Smooth muscle cell of the brain vasculature (primary cell): Measurements from ENCODE around the gene PDHX.
"Not testable (repeated sequence)": the region's sequence is repeated elsewhere in the genome, so short reads cannot be mapped to it uniquely, and the experiment has no call there.

Experiments used
- DNase-seq: peaks from one replicate; pipeline ENCODE4 v3.0.0-alpha.2; 2012; ENCODE audit warnings: low read depth, low spot score

Gene PDHX

DNA sequence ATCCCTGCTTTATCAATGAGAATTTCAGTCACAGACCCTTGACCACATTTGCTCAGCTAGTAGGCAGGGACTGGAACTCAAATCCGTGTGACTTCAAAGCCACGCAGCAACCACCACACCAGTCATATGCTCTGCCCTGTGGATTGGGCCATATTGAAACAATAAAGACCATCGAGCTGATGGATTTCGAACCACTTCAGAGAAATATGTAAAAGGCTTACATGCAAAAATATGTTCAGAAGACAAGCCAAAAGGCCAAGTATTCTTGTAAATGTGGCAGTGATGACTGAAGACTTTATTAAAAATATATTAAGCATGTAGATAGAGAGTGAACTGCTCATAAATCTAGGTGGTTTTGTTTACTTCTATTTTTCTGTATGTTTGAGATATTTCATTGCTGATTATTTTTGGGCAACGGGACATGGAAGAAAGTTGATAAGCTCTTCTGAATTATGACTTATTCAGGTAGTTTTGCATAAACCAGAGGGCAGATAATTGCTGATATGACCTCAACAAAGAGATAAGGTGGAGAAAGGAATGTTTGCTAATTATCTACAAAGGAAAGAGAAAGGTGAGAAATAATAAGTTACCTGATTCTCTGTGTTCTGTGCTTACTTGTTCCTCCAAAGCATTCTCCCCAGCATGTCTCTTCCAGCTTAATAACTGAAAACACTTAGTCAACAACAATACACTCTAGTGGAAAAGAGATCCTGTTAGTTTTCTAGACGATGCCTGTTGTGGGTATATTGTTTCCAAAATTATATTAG lies 99.4 kb downstream of the PDHX start:
- DNase-seq: no peak

DNA sequence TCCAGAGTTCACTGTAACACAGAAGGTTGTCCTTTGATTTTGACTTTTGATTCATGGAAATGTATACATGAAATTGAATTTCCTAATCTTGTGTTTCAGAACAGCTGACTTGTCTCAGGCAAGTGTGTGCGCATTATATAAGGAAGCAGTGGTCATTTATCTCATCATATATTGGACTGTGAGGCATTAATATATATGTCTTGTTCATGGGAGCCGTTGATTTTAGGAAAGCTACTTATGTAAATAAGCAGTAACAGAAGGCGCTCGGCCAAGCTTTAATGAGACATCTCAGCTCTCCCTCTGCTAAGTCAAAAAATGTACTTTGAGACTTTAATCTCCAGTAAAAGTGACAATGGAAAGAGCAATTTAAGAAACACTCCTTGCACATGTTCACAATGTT lies 100.5 kb downstream of the PDHX start:
- no peak for DNase-seq

DNA sequence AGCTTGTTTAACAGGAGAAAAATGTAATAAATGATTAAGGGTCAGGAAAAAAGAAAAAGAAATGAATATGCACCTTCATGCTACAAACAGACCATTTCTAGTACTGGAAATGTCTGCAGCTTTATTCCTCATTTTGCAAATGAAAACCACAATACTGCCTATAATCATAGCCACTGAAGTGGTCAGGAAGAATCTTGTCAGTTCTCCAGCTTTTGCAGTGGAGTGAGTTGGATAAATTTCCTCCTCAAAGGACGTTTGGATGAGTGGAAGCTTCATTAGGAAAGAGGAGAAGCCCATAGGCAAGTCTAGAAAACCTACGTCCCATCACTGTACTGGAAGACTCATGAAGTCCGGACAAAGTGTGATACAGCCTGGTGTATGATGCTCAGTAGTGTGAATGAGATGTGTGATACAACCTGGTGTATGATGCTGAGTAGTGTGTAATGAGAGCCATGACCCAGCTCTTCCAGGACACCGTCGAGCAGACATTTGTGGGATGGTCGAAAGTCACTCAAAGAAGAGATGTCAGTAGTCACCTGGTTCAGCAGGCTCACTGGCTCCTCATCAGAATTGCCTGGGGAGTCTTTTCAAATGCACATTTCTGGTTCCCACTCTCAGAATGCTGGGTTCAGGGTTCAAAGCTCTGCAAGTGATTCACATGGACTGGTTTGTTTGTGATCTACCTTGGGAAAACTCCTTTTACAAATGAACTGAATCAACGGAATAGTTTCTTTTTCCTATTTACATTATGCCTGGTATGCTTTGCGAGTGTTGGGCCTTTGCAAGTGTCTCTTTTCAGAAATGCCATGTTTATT lies 101.3 kb downstream of the PDHX start:
- no peak for DNase-seq

DNA sequence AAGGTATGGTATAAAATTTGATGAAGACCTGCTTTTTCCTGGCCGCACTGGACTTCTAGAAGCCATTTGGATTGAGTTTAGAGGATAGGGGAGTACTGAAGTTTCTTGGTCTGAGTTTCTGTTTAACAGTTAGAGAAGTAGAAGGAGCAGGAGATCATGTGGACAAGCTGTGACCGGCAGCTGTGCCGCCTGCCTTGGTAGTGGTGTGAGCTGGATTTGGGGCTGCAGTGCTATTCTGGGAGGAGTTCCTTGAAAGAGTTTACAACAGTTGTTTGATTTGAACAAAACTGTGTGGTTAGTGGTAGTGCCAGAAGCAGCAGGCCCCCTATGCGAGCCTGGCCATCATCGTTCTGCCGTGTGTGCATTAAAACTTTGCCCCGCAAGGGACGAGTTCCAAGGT lies 105.2 kb downstream of the PDHX start:
- DNase-seq: no peak

DNA sequence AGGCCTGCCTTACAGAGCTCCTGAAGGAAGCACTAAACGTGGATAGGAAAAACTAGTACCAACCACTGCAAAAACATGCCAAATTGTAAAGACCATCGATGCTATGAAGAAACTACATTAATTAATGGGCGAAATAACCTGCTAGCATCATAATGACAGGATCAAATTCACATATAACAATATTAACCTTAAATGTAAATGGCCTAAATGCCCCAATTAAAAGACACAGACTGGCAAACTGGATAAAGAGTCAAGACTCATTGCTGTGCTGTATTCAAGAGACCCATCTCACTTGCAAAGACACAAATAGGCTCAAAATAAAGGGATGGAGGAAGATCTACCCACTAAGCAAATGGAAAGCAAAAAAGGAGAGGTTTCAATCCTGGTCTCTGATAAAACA lies 107.5 kb downstream of the PDHX start:
- DNase-seq: not testable (repeated sequence)

DNA sequence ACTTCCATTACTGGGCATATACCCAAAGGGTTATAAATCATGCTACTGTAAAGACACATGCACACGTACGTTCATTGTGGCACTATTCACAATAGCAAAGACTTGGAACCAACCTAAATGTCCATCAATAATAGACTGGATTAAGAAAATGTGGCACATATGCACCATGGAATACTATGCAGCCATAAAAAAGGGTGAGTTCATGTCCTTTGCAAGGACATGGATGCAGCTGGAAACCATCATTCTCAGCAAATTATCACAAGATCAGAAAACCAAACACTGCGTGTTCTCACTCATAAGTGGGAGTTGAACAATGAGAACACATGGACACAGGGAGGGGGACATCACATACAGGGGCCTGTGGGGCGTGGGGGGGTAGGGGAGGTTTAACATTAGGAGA lies 111.6 kb downstream of the PDHX start:
- DNase-seq: not testable (repeated sequence)

DNA sequence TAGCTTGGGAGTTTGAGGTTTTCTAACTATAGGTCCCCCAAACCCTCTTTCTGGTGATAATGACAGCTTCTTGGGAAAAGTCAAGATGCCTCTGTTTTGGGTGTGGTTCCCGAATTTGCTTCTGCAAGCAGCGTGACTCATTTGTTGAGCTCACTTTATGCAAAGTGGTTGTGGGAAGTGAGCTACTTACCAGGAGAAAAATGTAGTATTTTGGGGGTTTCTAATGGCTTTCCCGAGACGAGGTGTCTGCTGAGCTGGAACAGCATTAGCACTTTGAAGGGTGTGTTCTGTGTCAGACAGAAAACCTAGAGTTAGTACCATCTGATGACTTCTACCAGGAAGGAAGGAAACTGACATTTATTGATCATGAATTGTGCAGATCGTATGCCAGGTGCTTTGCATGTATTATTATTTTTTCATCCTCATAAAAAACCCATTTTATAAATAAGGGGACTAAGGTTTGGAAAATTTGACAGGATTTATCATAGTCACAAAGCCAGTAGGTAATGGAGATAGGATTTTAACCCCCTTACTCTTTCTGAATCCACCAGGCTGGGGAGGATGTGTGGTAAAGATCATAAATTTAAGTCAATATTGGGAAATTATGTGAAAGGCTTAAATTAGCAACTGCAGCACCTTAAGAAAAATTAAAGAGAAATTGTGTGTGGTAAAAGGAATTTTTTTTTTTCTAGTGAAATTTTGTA lies 113.7 kb downstream of the PDHX start:
- no peak for DNase-seq

DNA sequence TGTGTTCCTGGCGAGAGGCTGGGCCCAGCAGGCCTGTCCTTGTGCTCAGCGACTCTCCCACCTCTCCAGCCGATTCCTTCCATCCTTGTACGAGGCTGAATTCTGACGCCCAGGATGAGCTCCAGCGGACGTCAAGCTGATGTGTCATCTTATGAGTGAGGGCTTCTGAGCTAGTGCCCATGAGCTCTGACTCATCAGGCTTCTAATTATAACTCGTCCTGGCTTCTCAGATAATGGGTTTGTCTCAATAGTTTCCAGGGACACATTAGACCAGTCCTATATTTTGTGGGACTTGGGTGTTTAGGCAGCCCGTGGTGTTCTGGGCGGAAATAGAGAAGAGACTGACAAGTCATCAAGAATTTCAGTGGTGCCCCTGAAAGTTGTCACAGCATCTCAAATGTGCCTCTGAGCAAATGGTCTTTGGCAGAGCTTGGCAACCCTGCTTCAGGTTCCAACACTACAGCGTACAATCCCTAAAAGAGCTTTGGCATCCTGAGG lies 114.3 kb downstream of the PDHX start:
- DNase-seq: peak; percentile 72

DNA sequence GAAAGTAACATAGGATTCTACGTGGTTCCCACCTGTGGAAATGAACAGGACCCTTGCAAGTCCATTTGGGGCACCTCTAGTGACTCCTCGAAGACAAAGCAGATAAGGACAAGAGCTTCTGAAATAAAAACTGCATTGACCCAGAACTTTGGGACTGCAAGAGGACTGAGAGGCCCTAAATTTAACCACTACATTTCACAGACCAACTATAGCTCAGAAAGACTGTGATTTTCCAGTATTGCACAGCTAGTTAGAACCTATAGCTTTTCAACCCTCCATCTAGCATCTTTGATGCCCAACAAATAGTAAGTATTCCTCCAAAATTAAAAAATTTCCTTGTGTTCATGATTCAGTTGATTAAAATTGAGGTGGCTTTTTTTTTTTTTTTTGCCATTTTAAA lies 114.9 kb downstream of the PDHX start:
- no peak for DNase-seq

DNA sequence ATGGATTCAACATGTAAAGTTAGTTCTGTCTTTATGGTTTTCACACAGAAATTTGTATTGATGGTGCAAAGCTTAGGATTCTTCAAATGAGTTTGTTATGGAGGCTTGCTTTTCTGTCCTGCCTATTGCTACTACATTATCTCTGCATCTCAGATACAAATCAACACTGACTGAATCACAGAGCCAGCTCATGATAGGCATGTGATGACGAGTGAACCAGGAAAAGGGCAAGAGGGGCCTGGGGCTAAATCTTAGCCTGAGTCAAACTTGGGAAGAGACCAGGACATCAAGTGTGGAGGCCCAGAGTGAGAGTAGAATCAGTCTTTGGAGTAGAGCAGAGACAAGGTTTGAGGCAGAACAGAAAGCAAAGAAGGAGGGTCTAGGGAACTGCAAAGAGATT lies 115.4 kb downstream of the PDHX start:
- DNase-seq: no peak

DNA sequence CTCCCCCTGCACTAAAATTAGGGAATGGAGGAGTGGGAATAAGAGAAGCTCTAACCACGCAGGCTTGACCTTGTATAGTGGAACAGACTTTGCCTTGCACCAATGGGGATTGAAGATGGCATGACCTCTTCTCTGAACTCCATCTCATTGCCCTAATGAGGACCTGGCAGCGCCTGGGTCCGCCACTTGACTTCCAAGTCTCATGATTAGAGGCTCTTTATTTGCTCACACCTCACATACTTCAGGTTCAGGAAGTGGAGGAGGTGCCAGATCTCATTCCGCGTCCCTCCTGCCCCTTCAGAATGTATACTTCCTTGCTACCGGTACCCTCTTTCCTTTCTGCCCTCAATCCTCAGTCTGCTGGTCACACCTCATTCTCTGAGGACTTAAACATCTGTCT lies 116.6 kb downstream of the PDHX start:
- no peak for DNase-seq

DNA sequence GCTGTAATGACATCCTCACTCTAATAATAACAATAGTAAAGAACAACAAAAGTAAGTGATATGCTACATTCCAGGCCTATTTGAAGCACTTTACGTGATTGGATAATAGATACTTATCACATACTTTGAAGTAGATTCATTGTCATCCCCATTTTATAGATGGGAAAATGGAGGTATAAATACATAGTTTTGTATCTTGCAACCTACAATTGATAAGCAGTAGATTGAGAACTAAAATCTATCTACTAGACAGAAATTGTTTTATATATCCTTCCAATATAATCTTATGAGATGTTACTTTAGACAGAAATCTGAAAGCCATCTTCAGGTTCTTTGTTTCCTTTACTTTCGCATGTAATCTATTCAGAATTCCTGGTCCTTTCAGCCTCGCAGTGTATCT lies 118.0 kb downstream of the PDHX start:
- no peak for DNase-seq

DNA sequence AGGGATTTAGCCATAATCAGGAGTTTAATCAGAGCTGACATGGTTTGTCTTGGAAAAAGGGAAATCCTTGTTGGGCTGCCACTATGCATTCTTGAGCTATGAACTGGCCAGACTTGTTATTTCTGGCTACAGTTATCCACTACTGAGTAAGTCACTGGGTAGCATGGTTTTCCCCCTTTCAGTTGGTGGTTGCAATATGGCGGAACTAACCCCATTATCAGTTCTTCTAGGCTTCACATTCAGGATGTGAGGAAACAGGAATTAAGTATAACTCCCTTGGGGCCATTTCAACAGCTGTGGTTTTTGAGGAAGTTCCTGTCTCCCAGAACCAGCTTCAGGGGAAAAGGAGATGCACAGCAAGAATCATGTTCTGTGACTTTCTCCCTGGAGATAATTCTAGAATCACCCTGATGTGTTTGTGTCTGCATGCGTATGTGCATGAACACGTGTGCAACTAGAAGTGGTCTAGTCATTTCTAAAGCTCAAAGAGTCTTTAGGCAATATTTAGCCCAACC lies 119.5 kb downstream of the PDHX start:
- DNase-seq: no peak

DNA sequence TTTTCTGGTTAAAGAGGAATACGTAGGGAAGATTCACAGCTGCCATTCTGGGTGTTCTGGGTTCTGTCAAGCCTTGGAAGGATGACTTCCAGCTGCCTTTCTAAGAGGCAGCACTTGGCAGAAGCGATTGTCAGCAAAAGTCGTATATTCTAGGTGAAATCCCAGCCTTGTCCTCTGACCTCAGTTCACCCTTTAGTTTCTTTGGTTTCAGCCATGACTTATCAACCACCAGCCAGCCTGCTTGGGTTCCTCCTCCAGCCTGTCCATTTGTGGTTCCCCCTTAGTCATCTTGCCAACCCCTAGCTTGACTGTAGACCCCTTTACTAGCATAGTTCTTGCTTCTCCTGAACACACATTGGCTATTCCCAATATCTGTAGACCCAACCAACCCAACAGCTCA lies 120.2 kb downstream of the PDHX start:
- no peak for DNase-seq

DNA sequence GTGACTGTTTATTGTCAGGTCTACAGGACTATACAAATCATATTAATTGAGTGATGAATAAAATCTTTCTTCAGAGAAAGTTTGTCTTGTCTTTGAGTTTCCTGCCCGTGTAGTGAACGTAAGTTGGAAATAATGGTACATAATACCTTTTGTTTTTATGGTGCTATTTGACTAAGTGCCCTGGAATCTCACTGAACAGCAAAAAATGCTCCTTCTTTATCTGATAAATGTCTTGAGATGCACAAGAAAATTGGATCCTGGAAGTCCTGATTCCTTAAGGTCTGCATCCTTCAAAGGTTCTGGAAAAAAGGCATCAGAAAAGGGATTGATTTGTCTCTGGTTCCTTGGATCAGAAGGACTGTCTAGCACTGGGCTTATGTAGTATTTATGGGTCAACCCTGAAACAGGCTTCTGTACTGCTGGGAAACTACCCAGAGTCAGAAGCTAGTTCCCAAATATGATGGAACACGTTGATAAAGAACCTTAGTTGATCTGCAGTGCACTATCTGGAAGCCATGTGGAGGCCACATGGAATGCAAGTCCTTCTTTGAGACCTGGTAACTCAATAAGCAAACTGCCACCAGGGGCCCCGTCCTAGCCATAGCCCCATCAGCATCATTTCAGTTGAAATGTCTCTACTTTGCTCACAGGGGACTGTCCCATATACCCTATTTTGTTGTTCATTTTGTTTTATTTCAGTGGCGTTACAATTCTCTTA lies 122.0 kb downstream of the PDHX start:
- no peak for DNase-seq

DNA sequence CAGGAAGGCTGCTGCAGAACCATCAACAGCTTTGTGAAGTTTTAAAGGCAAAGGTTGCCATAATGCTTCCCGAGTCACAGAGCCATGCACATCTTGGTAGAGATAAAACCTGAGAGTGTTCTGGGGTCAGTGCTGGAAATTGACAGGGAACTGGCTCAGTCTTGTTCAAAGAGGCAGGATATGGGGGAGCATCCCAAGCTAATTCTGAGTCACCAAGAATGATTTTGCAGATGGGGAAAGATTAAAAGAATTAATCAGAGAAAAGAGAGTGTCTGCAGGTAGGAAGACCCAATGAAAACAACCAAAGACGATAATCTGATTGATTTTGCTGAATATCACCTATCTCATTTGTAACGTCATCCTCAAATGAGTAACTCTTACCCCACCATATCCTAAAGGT lies 122.7 kb downstream of the PDHX start:
- no peak for DNase-seq

DNA sequence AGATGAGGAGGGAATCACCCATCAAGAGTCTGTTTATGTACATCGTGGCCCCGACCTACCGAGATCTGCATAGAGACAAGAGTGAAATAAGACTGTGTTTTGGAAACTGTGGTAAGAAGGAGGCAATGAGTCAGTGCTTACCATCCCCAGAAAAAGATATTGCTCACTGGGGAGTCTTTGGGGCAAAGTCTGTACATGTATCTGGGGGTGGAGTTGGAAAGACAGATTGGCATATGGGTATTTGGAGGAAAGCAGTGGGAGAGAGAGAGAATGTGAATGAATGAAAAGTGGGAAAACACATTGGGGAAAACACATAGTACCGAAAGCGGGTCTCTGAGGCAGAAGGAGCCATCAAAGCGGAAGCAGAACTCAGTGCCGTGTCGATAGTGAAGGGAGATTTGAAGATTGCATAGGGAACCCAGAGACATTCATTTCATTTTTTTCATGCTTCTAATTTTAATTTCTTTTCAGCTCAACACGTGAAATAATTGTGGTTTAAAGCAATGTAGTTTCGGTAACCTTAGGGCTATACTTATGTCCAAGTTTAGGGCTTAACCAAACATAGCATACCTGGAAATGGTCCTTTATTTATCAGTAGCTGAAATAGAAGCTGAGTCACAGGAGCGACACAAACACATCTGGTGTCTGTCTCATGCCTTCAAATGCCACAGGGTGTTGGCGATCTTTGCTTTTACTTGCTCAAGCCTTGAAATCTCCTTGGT lies 124.0 kb downstream of the PDHX start:
- DNase-seq: peak; percentile 15

DNA sequence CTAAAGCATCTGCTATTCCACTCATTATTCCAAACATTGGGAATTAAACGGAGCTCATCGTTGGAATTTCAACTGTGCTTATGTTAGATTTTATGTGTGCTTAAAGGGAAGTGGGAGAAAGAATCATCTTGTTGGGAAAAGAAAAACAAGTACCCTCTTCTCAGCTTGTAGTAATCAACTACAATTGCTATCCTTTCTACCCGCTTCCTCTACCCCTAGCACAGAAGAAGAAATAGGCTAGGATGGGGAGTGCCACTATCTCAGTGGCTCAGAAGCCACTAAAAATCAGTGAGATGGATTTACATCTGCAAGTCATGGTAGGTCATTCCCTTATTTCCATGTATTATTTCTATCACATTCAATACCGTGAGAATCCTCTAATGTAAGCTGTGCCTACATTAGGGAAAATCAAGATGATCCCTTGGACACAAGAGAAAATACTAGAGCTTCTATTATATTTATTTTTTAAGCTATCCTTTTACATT lies 124.7 kb downstream of the PDHX start:
- DNase-seq: no peak

DNA sequence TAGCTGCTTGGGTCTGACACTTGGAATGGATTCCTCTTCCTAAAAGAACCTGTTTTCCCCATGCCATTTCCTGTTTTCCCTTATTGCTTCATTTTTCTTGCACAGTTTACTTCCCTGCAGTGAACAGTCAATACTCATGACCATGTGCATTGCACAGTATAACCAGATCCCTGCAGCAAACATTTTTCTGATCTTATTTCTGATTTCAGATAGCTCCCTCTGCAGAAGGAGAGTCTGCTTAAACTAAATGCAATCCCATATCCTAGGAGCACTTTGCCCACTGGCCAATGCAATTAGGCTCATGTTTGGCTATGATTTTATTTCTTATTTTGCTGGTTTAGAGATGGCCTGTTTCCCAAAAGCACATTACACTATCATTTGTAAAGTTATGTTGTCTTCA lies 125.8 kb downstream of the PDHX start:
- DNase-seq: no peak

DNA sequence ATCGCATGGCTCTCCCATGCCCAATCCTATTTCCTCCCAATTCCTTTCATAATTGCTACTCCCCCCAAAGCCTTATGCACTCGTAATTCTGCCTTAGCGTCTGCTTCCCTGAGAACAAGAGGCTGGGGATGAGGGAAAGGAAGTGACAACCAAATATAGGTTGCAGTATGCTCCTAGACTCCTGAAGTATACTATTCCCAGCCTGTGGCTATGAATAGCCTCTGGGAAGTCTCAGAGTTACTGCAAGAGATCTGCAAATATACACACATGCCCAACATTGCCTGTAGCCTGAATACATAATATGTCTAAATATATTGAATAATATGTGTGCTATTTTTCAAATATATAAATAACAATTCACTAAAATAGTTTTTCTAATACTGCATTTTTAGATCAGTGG lies 126.5 kb downstream of the PDHX start:
- DNase-seq: no peak

DNA sequence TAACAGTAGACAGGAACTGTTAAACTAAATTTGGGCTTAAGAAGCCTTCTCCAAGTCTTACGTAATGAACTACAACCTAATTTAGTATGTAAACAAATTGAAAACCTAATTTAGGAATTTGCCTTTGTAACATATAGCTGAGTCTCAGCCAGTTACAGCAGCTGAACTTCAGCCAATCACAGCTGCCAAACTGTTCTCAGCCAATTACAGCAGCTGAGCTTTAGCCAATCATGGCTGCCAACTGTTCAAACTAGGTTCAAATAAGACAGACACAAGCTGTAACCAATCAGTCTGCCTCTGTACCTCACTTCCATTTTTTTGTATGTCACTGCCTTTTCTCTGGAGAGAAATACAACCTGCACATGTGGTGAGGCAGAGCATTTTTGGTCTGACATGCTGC lies 127.5 kb downstream of the PDHX start:
- no peak for DNase-seq
